Liver (tissue), 3 donors: ENCODE results near the gene ATP8B3.

ENCODE experiments used
- RAD21 ChIP-seq, 2 donors: IDR thresholded peaks; 2 replicates each; pipeline ENCODE4 v1.6.1; 2016; ENCODE audit warnings: antibody characterized with exemption in 2 of 2, mild to moderate bottlenecking in 2 of 2
- YY1 ChIP-seq: IDR thresholded peaks from 2 replicates; pipeline ENCODE4 v1.6.1; 2016; ENCODE audit warnings: antibody characterized with exemption, mild to moderate bottlenecking
- TF ChIP-seq, protein P1 (sequence below): IDR thresholded peaks from 2 replicates; pipeline ENCODE4 v1.6.1; 2016; ENCODE audit warnings: antibody characterized with exemption, mild to moderate bottlenecking
- TF ChIP-seq, protein P2 (sequence below): fragments of 150-350 bp; IDR thresholded peaks from 2 replicates; pipeline ENCODE4 v1.5.1; 2017; ENCODE audit warnings: improper control_type of control experiment, low read depth, low read length; ENCODE audit not compliant: missing input control
- donor health status: healthy.
- donor health status: healthy.

DNA sequence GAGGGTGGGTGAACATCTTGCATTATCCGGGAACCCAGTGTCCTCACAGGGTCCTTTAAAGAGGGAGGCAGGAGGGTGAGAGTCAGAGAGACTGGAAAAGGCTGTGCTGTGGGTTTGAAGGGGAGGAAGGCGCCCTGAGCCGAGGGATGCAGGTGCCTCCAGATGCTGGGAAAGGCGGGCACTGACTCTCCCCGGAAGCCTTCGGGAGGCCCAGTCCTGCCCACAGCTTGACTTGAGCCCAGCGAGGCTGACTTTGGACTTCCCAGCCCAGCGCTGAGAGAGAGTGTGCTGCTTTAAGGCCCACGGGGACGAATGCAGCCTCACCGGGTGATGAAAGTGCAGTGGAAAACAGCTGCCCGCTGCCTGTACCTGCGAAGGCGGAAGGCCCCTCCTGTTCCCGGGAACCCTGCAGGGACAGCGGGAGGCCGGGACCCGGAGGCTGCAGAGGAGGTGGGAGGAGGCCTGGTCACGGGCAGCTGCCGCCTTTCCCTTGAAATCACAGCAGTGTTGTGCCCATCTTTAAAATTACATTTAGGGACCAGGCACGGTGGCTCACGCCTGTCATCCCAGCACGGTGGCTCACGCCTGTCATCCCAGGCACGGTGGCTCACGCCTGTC lies 20.1 kb upstream of the ATP8B3 start:
- TF ChIP-seq, protein P1, sequence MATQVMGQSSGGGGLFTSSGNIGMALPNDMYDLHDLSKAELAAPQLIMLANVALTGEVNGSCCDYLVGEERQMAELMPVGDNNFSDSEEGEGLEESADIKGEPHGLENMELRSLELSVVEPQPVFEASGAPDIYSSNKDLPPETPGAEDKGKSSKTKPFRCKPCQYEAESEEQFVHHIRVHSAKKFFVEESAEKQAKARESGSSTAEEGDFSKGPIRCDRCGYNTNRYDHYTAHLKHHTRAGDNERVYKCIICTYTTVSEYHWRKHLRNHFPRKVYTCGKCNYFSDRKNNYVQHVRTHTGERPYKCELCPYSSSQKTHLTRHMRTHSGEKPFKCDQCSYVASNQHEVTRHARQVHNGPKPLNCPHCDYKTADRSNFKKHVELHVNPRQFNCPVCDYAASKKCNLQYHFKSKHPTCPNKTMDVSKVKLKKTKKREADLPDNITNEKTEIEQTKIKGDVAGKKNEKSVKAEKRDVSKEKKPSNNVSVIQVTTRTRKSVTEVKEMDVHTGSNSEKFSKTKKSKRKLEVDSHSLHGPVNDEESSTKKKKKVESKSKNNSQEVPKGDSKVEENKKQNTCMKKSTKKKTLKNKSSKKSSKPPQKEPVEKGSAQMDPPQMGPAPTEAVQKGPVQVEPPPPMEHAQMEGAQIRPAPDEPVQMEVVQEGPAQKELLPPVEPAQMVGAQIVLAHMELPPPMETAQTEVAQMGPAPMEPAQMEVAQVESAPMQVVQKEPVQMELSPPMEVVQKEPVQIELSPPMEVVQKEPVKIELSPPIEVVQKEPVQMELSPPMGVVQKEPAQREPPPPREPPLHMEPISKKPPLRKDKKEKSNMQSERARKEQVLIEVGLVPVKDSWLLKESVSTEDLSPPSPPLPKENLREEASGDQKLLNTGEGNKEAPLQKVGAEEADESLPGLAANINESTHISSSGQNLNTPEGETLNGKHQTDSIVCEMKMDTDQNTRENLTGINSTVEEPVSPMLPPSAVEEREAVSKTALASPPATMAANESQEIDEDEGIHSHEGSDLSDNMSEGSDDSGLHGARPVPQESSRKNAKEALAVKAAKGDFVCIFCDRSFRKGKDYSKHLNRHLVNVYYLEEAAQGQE = no peak
- TF ChIP-seq, protein P2, sequence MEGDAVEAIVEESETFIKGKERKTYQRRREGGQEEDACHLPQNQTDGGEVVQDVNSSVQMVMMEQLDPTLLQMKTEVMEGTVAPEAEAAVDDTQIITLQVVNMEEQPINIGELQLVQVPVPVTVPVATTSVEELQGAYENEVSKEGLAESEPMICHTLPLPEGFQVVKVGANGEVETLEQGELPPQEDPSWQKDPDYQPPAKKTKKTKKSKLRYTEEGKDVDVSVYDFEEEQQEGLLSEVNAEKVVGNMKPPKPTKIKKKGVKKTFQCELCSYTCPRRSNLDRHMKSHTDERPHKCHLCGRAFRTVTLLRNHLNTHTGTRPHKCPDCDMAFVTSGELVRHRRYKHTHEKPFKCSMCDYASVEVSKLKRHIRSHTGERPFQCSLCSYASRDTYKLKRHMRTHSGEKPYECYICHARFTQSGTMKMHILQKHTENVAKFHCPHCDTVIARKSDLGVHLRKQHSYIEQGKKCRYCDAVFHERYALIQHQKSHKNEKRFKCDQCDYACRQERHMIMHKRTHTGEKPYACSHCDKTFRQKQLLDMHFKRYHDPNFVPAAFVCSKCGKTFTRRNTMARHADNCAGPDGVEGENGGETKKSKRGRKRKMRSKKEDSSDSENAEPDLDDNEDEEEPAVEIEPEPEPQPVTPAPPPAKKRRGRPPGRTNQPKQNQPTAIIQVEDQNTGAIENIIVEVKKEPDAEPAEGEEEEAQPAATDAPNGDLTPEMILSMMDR = no peak
- no peak for TF ChIP-seq YY1
- TF ChIP-seq RAD21 (IDR thresholded peaks at IDR 0.05) = no peak
